ENCODE data around the gene PHF5A.

The PHF5A gene

DNA sequence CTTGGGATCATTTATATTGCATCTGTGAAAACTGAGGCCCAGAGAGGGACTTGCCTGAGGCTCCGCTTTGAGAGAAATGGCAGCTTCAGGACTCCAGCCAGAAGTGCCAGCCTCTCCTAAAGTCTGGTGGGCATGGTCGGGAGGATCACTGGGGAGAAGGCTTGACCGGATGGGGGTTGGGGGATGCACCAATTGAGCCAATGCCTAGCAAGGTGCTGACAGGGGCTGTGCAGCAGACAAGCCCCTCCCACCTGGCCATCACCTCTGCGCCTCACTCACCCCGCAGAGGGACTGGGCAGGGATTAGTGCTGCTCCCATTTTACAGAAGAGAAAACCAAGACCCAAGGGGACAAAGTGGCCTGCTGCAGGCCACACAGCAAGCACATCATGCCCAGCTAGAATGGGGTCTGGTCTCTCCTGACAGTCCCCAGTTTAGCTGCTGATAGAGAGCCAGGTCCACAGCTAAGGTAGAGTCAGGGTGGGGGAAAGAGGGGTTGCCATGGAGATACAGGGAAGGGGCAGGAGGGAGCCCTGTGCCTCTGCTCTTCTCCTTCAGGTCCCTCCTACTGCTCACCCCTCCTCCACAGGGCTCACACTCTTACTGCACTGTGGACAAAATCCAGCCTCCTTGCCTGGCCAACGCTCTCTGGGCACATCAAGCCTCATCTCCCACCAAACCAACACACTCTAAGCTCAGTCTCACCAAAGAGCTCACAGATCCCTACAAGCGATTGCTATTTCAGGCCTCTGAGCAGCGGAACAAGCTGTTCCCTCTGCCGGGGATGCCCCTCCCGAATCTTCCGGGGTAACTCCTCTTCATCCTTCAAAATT is 57.3 kb downstream of the PHF5A start:
- no peak for DNase-seq

- DNase-seq: no peak
Observed at GRCh38 chr22:41410311-41410751, 58.2 kb downstream of the PHF5A start.
